IMR-90 (cell line): ENCODE measurements around the gene NLRC5. TPM values are rescaled to one million over a fixed set of nuclear protein-coding genes. Genes with fewer than 3 reads are reported as not detected.
"Not testable (repeated sequence)": the region's sequence is repeated elsewhere in the genome, so short reads cannot be mapped to it uniquely, and the experiment has no call there.

Experiments used
- ATAC-seq: fragments of 200-7000 bp; cut with Tn5 transposase; 2 replicates; pipeline ENCODE4 v1.9.1; 2020; ENCODE audit warnings: low read depth, mild to moderate bottlenecking, moderate library complexity
- BruUV-seq: library from RNA; stranded (reverse); fragments of 400-500 nt; replicated peaks from 2 replicates; lab custom pipeline; 2021; lab: Mats Ljungman, UMichigan
- CTCF ChIA-PET: fragments of 300-600 bp; formaldehyde crosslinking; extraction: SDS; loops from one replicate; lab custom pipeline; 2021; ENCODE audit warnings: antibody characterized with exemption; lab: Yijun Ruan, JAX
- POLR2A ChIA-PET: fragments of 300-600 bp; sonication (Branson Sonifier 250); formaldehyde crosslinking; loops from one replicate; lab custom pipeline; 2022; ENCODE audit warnings: antibody characterized with exemption; ENCODE audit not compliant: unreplicated experiment; lab: Charles Lee
- DNase-seq: peaks from one replicate; pipeline ENCODE4 v3.0.0; 2013
- H2AFZ ChIP-seq: replicated peaks from 2 replicates; pipeline ENCODE3; 2013; ENCODE audit warnings: low read length, mild to moderate bottlenecking; ENCODE audit not compliant: poor library complexity
- H2AK5ac ChIP-seq: 2 replicates; pipeline ENCODE4 v1.6.1; 2013; ENCODE audit warnings: low read depth, low read length, inconsistent platforms
- H2AK9ac ChIP-seq: replicated peaks from 2 replicates; pipeline ENCODE3; 2013; ENCODE audit warnings: mild to moderate bottlenecking, low read depth, low read length, moderate library complexity; ENCODE audit not compliant: poor library complexity
- H2BK120ac ChIP-seq: 2 replicates; pipeline ENCODE4 v1.6.1; 2013; ENCODE audit warnings: low read depth, low read length, inconsistent platforms
- H2BK15ac ChIP-seq: 3 replicates; pipeline ENCODE4 v1.6.1; 2013; ENCODE audit warnings: low read depth, low read length, inconsistent platforms
- H2BK20ac ChIP-seq: 2 replicates; pipeline ENCODE4 v1.6.1; 2013; ENCODE audit warnings: low read depth, mild to moderate bottlenecking, inconsistent platforms, low read length, moderate library complexity
- H2BK5ac ChIP-seq: 2 replicates; pipeline ENCODE4 v1.6.1; 2013; ENCODE audit warnings: mild to moderate bottlenecking, low read depth, low read length, inconsistent platforms; ENCODE audit not compliant: poor library complexity, severe bottlenecking
- H3K14ac ChIP-seq: replicated peaks from 2 replicates; pipeline ENCODE4 v1.6.1; 2013; ENCODE audit warnings: low read depth, low read length, inconsistent platforms
- H3K18ac ChIP-seq: 2 replicates; pipeline ENCODE4 v1.6.1; 2013; ENCODE audit warnings: low read depth, low read length, control low read depth
- H3K23ac ChIP-seq: 2 replicates; pipeline ENCODE4 v1.6.1; 2013; ENCODE audit warnings: low read depth, low read length, inconsistent platforms
- H3K27ac ChIP-seq: 2 replicates; pipeline ENCODE4 v1.5.1; 2013; ENCODE audit warnings: mild to moderate bottlenecking, control low read depth, low read length; ENCODE audit not compliant: insufficient read depth
- H3K27me3 ChIP-seq: 2 replicates; pipeline ENCODE4 v1.6.1; 2013; ENCODE audit warnings: low read length; ENCODE audit not compliant: control insufficient read depth, insufficient read depth
- H3K36me3 ChIP-seq: 2 replicates; pipeline ENCODE4 v1.6.1; 2013; ENCODE audit warnings: low read length, mixed read lengths; ENCODE audit not compliant: control insufficient read depth, insufficient read depth
- H3K4ac ChIP-seq: 2 replicates; pipeline ENCODE4 v1.6.1; 2013; ENCODE audit warnings: low read depth, low read length, inconsistent platforms
- H3K4me1 ChIP-seq: 2 replicates; pipeline ENCODE4 v1.6.1; 2013; ENCODE audit warnings: low read length, mixed read lengths; ENCODE audit not compliant: control insufficient read depth, insufficient read depth
- H3K4me2 ChIP-seq: 2 replicates; pipeline ENCODE4 v1.6.1; 2013; ENCODE audit warnings: low read depth, mild to moderate bottlenecking, control low read depth, low read length, moderate library complexity
- H3K4me3 ChIP-seq: 2 replicates; pipeline ENCODE4 v1.5.1; 2013; ENCODE audit warnings: low read depth, mild to moderate bottlenecking, control low read depth, low read length, moderate library complexity; ENCODE audit not compliant: insufficient read depth
- H3K56ac ChIP-seq: 2 replicates; pipeline ENCODE4 v1.6.1; 2013; ENCODE audit warnings: low read length, inconsistent platforms; ENCODE audit not compliant: insufficient read depth; ENCODE audit errors: extremely low read depth
- H3K79me1 ChIP-seq, 2 experiments: 2 replicates each; pipeline ENCODE4 v1.6.1; 2013; ENCODE audit warnings: low read length in 2 of 2, inconsistent platforms in 1 of 2, low read depth in 1 of 2
- H3K9ac ChIP-seq: 2 replicates; pipeline ENCODE4 v1.6.1; 2013; ENCODE audit warnings: low read depth, low read length, control low read depth
- H3K9me1 ChIP-seq: 2 replicates; pipeline ENCODE4 v1.6.1; 2013; ENCODE audit warnings: low read length, inconsistent platforms; ENCODE audit not compliant: insufficient read depth
- H3K9me3 ChIP-seq: 2 replicates; pipeline ENCODE4 v1.6.1; 2013; ENCODE audit warnings: low read length; ENCODE audit not compliant: control insufficient read depth, insufficient read depth
- H4K20me1 ChIP-seq: 2 replicates; pipeline ENCODE4 v1.6.1; 2013; ENCODE audit warnings: low read length, inconsistent platforms; ENCODE audit not compliant: insufficient read depth
- H4K5ac ChIP-seq: 2 replicates; pipeline ENCODE4 v1.6.1; 2013; ENCODE audit warnings: mild to moderate bottlenecking, low read depth, low read length, control low read depth
- H4K8ac ChIP-seq, 2 experiments: 2 replicates each; pipeline ENCODE4 v1.6.1; 2013; ENCODE audit warnings: low read depth in 2 of 2, low read length in 2 of 2, control low read depth in 1 of 2, inconsistent platforms in 1 of 2
- H4K91ac ChIP-seq: 2 replicates; pipeline ENCODE4 v1.6.1; 2013; ENCODE audit warnings: low read depth, low read length, inconsistent platforms; ENCODE audit not compliant: insufficient read depth
- CEBPB ChIP-seq: IDR thresholded peaks from 2 replicates; pipeline ENCODE4 v1.6.1; 2012; ENCODE audit warnings: low read depth, low read length, improper control_type of control experiment
- MAZ ChIP-seq: IDR thresholded peaks from 2 replicates; pipeline ENCODE4 v1.6.1; 2012; ENCODE audit warnings: low read depth, mild to moderate bottlenecking, low read length, improper control_type of control experiment, moderate library complexity, borderline replicate concordance
- NFE2L2 ChIP-seq: fragments of 150-350 bp; IDR thresholded peaks from 2 replicates; pipeline ENCODE4 v1.6.1; 2016; ENCODE audit warnings: low read depth, mild to moderate bottlenecking, low read length
- RAD21 ChIP-seq: IDR thresholded peaks from 2 replicates; pipeline ENCODE4 v1.6.1; 2012; ENCODE audit warnings: low read length, improper control_type of control experiment
- SMC3 ChIP-seq: fragments of 150-350 bp; IDR thresholded peaks from 2 replicates; pipeline ENCODE4 v1.6.1; 2016; ENCODE audit warnings: low read depth, mild to moderate bottlenecking, antibody characterized with exemption, low read length, moderate library complexity
- WGBS, 2 experiments: methylation state at CpG; one replicate each; pipeline versions ENCODE4 v1.1.5 to v1.1.7; 2013; ENCODE audit warnings: missing lambda C conversion rate in 2 of 2; ENCODE audit not compliant: insufficient read length in 1 of 2; ENCODE audit errors: extremely low coverage in 2 of 2; 5-methylcytosine and 5-hydroxymethylcytosine counted together
- dilution Hi-C: fragments of 300-500 bp; cut with HindIII; formaldehyde crosslinking; loops from one replicate; pipeline ENCODE4 v1.14.3; 2018; ENCODE audit warnings: low sequenced_read_pairs; ENCODE audit not compliant: unreplicated experiment
- in situ Hi-C: fragments of 300-500 bp; cut with MboI; formaldehyde crosslinking; loops from 3 replicates; pipeline ENCODE4 v1.14.3; 2019; ENCODE audit warnings: low sequenced_read_pairs, inconsistent platforms, mixed read lengths
- intact Hi-C: fragments of 100-400 bp; cut with micrococcal nuclease; formaldehyde crosslinking; loops from 2 replicates; pipeline ENCODE4 v1.10.0; 2022
- polyA plus RNA-seq, 3 experiments: library from polyadenylated mRNA; depleted of rRNA; stranded (reverse); fragments of >200 nt; gene quantifications; 2 replicates each; pipeline ENCODE4 v1.2.3, GENCODE V29; 2012; ENCODE audit warnings: low replicate concordance in 1 of 3
- total RNA-seq: library from RNA; depleted of rRNA; stranded (reverse); fragments of >200 nt; gene quantifications from 2 replicates; pipeline ENCODE4 v1.2.3, GENCODE V29; 2012
- TF ChIP-seq, protein P1 (sequence below): fragments of 150-350 bp; IDR thresholded peaks from 2 replicates; pipeline ENCODE4 v1.6.1; 2016; ENCODE audit warnings: low read depth, mild to moderate bottlenecking, low read length, moderate library complexity, borderline replicate concordance

The NLRC5 gene
- total and polyA plus RNA-seq, 2 of the 4 experiments (the other 2 are of a cell fraction) = 9.1 to 14.9 TPM

- TF ChIP-seq SMC3 (no peak), CEBPB (no peak), NFE2L2 (no peak), RAD21 (no peak), MAZ (no peak)
- TF ChIP-seq, protein P1, sequence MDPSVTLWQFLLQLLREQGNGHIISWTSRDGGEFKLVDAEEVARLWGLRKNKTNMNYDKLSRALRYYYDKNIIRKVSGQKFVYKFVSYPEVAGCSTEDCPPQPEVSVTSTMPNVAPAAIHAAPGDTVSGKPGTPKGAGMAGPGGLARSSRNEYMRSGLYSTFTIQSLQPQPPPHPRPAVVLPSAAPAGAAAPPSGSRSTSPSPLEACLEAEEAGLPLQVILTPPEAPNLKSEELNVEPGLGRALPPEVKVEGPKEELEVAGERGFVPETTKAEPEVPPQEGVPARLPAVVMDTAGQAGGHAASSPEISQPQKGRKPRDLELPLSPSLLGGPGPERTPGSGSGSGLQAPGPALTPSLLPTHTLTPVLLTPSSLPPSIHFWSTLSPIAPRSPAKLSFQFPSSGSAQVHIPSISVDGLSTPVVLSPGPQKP = no peak
These were observed 15.3 kb downstream of the NLRC5 start (continued) for GRCh38 chr16:57004387-57005250.

GRCh38 chr16:57005597-57005996 lies 16.2 kb downstream of the NLRC5 start:
- intact Hi-C loops, H3K18ac ChIP-seq, H4K91ac ChIP-seq, H3K9ac ChIP-seq, H2AK9ac ChIP-seq, H3K56ac ChIP-seq, H2BK120ac ChIP-seq, H3K4me1 ChIP-seq, H4K20me1 ChIP-seq, H4K5ac ChIP-seq, H3K27ac ChIP-seq, H4K8ac ChIP-seq, H3K9me3 ChIP-seq, H3K36me3 ChIP-seq, ATAC-seq, H3K4ac ChIP-seq, H3K4me3 ChIP-seq, H2BK5ac ChIP-seq, POLR2A ChIA-PET, in situ Hi-C loops, H3K27me3 ChIP-seq, H2AK5ac ChIP-seq, H2BK20ac ChIP-seq, H2AFZ ChIP-seq, BruUV-seq, H2BK15ac ChIP-seq, dilution Hi-C loops, DNase-seq, H3K4me2 ChIP-seq, H3K23ac ChIP-seq, H3K14ac ChIP-seq: not testable (repeated sequence)
- peaks cover 16% of the 10 kb centered on the region for H3K9me1 ChIP-seq
- CTCF ChIA-PET = interaction anchor here (0.6 kb wide), 1 partner anchor 16 kb away, joined by 9 read pairs; the partner anchor contains the start of gene NLRC5
- no CpG with 5 or more reads among the region's 2 CpGs for WGBS, 2 experiments
- H3K79me1 ChIP-seq = peaks cover 13 to 53% of the 10 kb centered on the region in 2 experiments
